ENCODE measurements around the gene TMEM270. TPM values are rescaled to one million over a fixed set of nuclear protein-coding genes. Genes with fewer than 3 reads are reported as not detected.

Gene TMEM270
- total and polyA plus RNA-seq, 8 donors: not detected

GRCh38 chr7:73872056-73872908 is 11.3 kb downstream of the TMEM270 start:
- peaks cover 17 to 39% (median 26%) of the 10 kb centered on the region in 4 donors for H3K4me1 ChIP-seq
- no peak for TF ChIP-seq CTCF (IDR thresholded peaks at IDR 0.05)
- TF ChIP-seq POLR2AphosphoS5 (IDR thresholded peaks at IDR 0.05): no peak
- TF ChIP-seq POLR2A (IDR thresholded peaks at IDR 0.05): no peak
- no peak for TF ChIP-seq EP300 (IDR thresholded peaks at IDR 0.05)
- DNase-seq: no peak
- H3K27ac ChIP-seq: no peak overlapping the region
- no peaks in the 10 kb centered on the region for H3K27me3 ChIP-seq
- no peaks in the 10 kb centered on the region for H3K9me3 ChIP-seq
- intact Hi-C loops (cut with DNase I; ENCODE audit: low total_unique reads): no loop called here
- no peak overlapping the region for H3K4me3 ChIP-seq
- 78 to 86% (median 83%) methylated on average over 13 of the region's 13 CpGs for WGBS, 5 donors
- H3K36me3 ChIP-seq: no peaks in the 10 kb centered on the region

GRCh38 chr7:73876361-73876760 is 15.4 kb downstream of the TMEM270 start:
- DNase-seq: no peak
- H3K27me3 ChIP-seq: peaks cover 0 to 15% (median 0%) of the 10 kb centered on the region in 3 donors
- intact Hi-C loops (cut with DNase I; ENCODE audit: low total_unique reads): no loop called here
- H3K4me3 ChIP-seq: no peak overlapping the region
- H3K9me3 ChIP-seq: no peaks in the 10 kb centered on the region
- TF ChIP-seq POLR2A (IDR thresholded peaks at IDR 0.05): no peak
- no peak for TF ChIP-seq CTCF (IDR thresholded peaks at IDR 0.05)
- TF ChIP-seq POLR2AphosphoS5 (IDR thresholded peaks at IDR 0.05): no peak
- no peak for TF ChIP-seq EP300 (IDR thresholded peaks at IDR 0.05)
- H3K36me3 ChIP-seq: no peaks in the 10 kb centered on the region
- WGBS, 5 donors: 91 to 97% (median 95%) methylated on average over 7 to 8 of the region's 8 CpGs
- peaks cover 16 to 31% (median 29%) of the 10 kb centered on the region in 4 donors for H3K4me1 ChIP-seq
- H3K27ac ChIP-seq: no peak overlapping the region

GRCh38 chr7:73876973-73877372 is 16.0 kb downstream of the TMEM270 start:
- Histone ChIP-seq H3K27ac (no peak overlapping the region), H3K9me3 (no peaks in the 10 kb centered on the region), H3K27me3 (peaks cover 0 to 15% (median 0%) of the 10 kb centered on the region in 3 donors), H3K36me3 (no peaks in the 10 kb centered on the region), H3K4me3 (no peak overlapping the region), H3K4me1 (peaks cover 20 to 32% (median 31%) of the 10 kb centered on the region in 4 donors)
- TF ChIP-seq EP300 (IDR thresholded peaks at IDR 0.05) (no peak), CTCF (IDR thresholded peaks at IDR 0.05) (no peak), POLR2AphosphoS5 (IDR thresholded peaks at IDR 0.05) (no peak), POLR2A (IDR thresholded peaks at IDR 0.05) (no peak)
- intact Hi-C loops (cut with DNase I; ENCODE audit: low total_unique reads): no loop called here
- no peak for DNase-seq
- 78 to 86% (median 83%) methylated on average over 12 of the region's 12 CpGs for WGBS, 5 donors

GRCh38 chr7:73879977-73880681 is 19.2 kb downstream of the TMEM270 start:
- H3K36me3 ChIP-seq: no peaks in the 10 kb centered on the region
- no peak overlapping the region for H3K4me3 ChIP-seq
- H3K9me3 ChIP-seq: no peaks in the 10 kb centered on the region
- no peak for TF ChIP-seq EP300 (IDR thresholded peaks at IDR 0.05)
- TF ChIP-seq POLR2AphosphoS5 (IDR thresholded peaks at IDR 0.05): peak in 1 of 3 donors; percentile 17
- no peak for TF ChIP-seq CTCF (IDR thresholded peaks at IDR 0.05)
- TF ChIP-seq POLR2A (IDR thresholded peaks at IDR 0.05): no peak
- WGBS, 5 donors: 54 to 71% (median 68%) methylated on average over 16 to 18 of the region's 18 CpGs
- H3K27me3 ChIP-seq: peaks cover 0 to 21% (median 0%) of the 10 kb centered on the region in 3 donors
- peak overlapping the region in 4 of 5 donors; percentile 31 to 59 (median 52) for H3K27ac ChIP-seq
- peaks cover 20 to 28% (median 27%) of the 10 kb centered on the region in 4 donors for H3K4me1 ChIP-seq
- intact Hi-C loops (cut with DNase I; ENCODE audit: low total_unique reads): no loop called here
- peak in 1 of 2 donors; percentile 30 for DNase-seq
